OCI-LY1 (cell line): ENCODE data around the gene SLC29A3.

Experiments
- H2AFZ ChIP-seq: fragments of 200-600 bp; sonication (generic), shearing (Covaris generic); 2 replicates; pipeline ENCODE4 v1.6.0; 2014; ENCODE audit warnings: antibody characterized with exemption, mild to moderate bottlenecking, low read length
- H3F3A ChIP-seq: fragments of 200-600 bp; sonication (generic), shearing (Covaris generic); 2 replicates; pipeline ENCODE4 v1.6.0; 2014; ENCODE audit warnings: mild to moderate bottlenecking, antibody characterized with exemption, low read length, moderate library complexity; ENCODE audit not compliant: insufficient read depth
- H3K27ac ChIP-seq: fragments of 200-600 bp; sonication (generic); 2 replicates; pipeline ENCODE4 v1.5.1; 2014; ENCODE audit warnings: low read length, mixed run types, mild to moderate bottlenecking, low read depth; ENCODE audit not compliant: poor library complexity, severe bottlenecking
- H3K27me3 ChIP-seq: fragments of 200-600 bp; sonication (generic); 2 replicates; pipeline ENCODE4 v1.6.0; 2014; ENCODE audit warnings: antibody characterized with exemption, mild to moderate bottlenecking, low read length, moderate library complexity; ENCODE audit not compliant: insufficient read depth
- H3K36me3 ChIP-seq: fragments of 200-600 bp; sonication (generic); 2 replicates; pipeline ENCODE4 v1.6.1; 2014; ENCODE audit warnings: mild to moderate bottlenecking, antibody characterized with exemption, low read length, moderate library complexity, mixed read lengths; ENCODE audit not compliant: insufficient read depth
- H3K4me1 ChIP-seq: fragments of 200-600 bp; sonication (generic); 2 replicates; pipeline ENCODE4 v1.5.1; 2014; ENCODE audit warnings: mild to moderate bottlenecking, low read length, moderate library complexity; ENCODE audit not compliant: insufficient read depth, severe bottlenecking
- H3K4me2 ChIP-seq: fragments of 200-600 bp; sonication (generic), shearing (Covaris generic); 2 replicates; pipeline ENCODE4 v1.6.1; 2014; ENCODE audit warnings: low read length
- H3K4me3 ChIP-seq: fragments of 200-600 bp; sonication (generic); 2 replicates; pipeline ENCODE4 v1.5.1; 2014; ENCODE audit warnings: low read length, low read depth, mild to moderate bottlenecking, mixed read lengths; ENCODE audit not compliant: poor library complexity, severe bottlenecking
- H3K79me2 ChIP-seq: fragments of 200-600 bp; shearing (Covaris generic); 2 replicates; pipeline ENCODE4 v1.6.1; 2016; ENCODE audit warnings: mixed run types, low read length, mixed read lengths; ENCODE audit not compliant: insufficient read depth
- H3K9ac ChIP-seq: fragments of 200-600 bp; sonication (generic), shearing (Covaris generic); 2 replicates; pipeline ENCODE4 v1.6.1; 2014; ENCODE audit warnings: mild to moderate bottlenecking, low read length, mixed read lengths
- H3K9me2 ChIP-seq: fragments of 200-600 bp; sonication (generic), shearing (Covaris generic); 2 replicates; pipeline ENCODE4 v1.6.1; 2014; ENCODE audit warnings: low read depth, mild to moderate bottlenecking, low read length, mixed read lengths
- H3K9me3 ChIP-seq: fragments of 200-600 bp; shearing (Covaris generic); 2 replicates; pipeline ENCODE4 v1.6.1; 2014; ENCODE audit warnings: low read length, mixed read lengths
- H4K20me1 ChIP-seq: fragments of 200-600 bp; sonication (generic), shearing (Covaris generic); 2 replicates; pipeline ENCODE4 v1.6.0; 2016; ENCODE audit warnings: mild to moderate bottlenecking, low read length; ENCODE audit not compliant: insufficient read depth
- EZH2 ChIP-seq: fragments of 200-600 bp; sonication (generic), shearing (Covaris generic); IDR thresholded peaks from 2 replicates; pipeline ENCODE4 v1.8.0; 2017; ENCODE audit warnings: borderline replicate concordance, mixed run types, mild to moderate bottlenecking, antibody characterized with exemption, low read length, moderate library complexity, mixed read lengths
- TF ChIP-seq, protein P1 (sequence below): fragments of 200-600 bp; sonication (generic), shearing (Covaris generic); IDR thresholded peaks from 2 replicates; pipeline ENCODE4 v1.5.1; 2017; ENCODE audit warnings: mild to moderate bottlenecking, antibody characterized with exemption, low read length, moderate library complexity, mixed read lengths

SLC29A3 gene

DNA sequence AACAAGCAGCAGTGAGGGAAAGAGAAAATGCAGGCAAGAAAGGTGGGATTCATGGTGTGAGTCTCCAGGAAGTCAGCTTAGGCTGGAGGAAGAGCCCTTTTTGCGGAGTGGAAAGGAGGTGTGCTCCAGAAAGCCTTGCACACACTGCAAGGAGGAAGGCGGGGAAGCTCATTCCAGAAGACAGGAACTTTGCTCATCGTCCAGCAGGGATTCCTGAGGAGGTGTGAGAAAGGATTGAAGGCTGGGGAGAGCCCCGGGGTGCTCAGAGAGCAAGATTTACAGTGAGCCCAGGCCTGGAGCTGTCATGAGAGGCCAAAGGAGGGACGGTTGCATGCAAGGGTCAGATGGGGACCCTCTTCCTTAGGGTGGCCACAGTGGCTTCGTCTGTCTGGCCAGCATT is 17.6 kb downstream of the SLC29A3 start:
- no peaks in the 10 kb centered on the region; the same call in 1 of the 2 replicates for H3K27me3 ChIP-seq
- H3F3A ChIP-seq: no peaks in the 10 kb centered on the region
- no peak overlapping the region for H3K4me2 ChIP-seq
- no peak overlapping the region for H2AFZ ChIP-seq
- TF ChIP-seq EZH2: no peak
- TF ChIP-seq, protein P1, sequence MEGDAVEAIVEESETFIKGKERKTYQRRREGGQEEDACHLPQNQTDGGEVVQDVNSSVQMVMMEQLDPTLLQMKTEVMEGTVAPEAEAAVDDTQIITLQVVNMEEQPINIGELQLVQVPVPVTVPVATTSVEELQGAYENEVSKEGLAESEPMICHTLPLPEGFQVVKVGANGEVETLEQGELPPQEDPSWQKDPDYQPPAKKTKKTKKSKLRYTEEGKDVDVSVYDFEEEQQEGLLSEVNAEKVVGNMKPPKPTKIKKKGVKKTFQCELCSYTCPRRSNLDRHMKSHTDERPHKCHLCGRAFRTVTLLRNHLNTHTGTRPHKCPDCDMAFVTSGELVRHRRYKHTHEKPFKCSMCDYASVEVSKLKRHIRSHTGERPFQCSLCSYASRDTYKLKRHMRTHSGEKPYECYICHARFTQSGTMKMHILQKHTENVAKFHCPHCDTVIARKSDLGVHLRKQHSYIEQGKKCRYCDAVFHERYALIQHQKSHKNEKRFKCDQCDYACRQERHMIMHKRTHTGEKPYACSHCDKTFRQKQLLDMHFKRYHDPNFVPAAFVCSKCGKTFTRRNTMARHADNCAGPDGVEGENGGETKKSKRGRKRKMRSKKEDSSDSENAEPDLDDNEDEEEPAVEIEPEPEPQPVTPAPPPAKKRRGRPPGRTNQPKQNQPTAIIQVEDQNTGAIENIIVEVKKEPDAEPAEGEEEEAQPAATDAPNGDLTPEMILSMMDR: no peak
- H3K9ac ChIP-seq: no peak overlapping the region
- no peaks in the 10 kb centered on the region for H3K9me2 ChIP-seq
- no peaks in the 10 kb centered on the region for H3K4me1 ChIP-seq
- H3K36me3 ChIP-seq: peaks cover 5% of the 10 kb centered on the region; the same call in 1 of the 2 replicates
- no peaks in the 10 kb centered on the region for H3K9me3 ChIP-seq
- no peak overlapping the region for H3K4me3 ChIP-seq
- no peaks in the 10 kb centered on the region for H4K20me1 ChIP-seq
- no peak overlapping the region for H3K27ac ChIP-seq
- H3K79me2 ChIP-seq: no peaks in the 10 kb centered on the region

DNA sequence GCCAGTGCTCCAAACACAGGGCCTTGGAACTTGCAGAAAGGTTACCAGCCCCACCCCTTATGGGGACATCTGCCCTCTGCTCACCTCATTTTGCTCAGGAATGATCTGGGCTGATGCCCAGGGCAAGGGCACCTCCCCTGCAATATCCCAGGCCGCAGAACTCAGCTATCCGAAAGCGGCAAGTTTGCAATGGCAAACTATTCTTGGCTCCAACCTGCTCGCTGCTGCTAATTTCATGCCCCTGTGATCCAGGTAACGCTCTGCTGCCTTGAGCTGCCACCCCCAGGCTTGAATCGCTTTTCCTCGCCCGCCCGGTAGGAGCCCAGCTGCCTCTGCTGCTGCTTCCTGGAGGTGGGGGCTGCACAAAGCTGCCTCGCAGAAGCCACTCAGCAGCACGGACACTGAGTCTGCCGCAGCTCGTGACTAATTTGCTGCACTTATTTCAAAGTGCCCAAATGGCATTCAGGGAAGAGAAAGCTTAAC is 18.2 kb downstream of the SLC29A3 start:
- Histone ChIP-seq H3K4me3 (no peak overlapping the region), H3K9ac (no peak overlapping the region), H3K36me3 (peaks cover 5% of the 10 kb centered on the region; the same call in 1 of the 2 replicates), H4K20me1 (no peaks in the 10 kb centered on the region), H3K27me3 (no peaks in the 10 kb centered on the region; the same call in 1 of the 2 replicates), H3K4me2 (no peak overlapping the region), H3K9me2 (no peaks in the 10 kb centered on the region), H3K9me3 (no peaks in the 10 kb centered on the region), H3K79me2 (no peaks in the 10 kb centered on the region), H2AFZ (no peak overlapping the region), H3F3A (no peaks in the 10 kb centered on the region), H3K27ac (no peak overlapping the region), H3K4me1 (no peaks in the 10 kb centered on the region)
- TF ChIP-seq, protein P1: no peak
- TF ChIP-seq EZH2: no peak

DNA sequence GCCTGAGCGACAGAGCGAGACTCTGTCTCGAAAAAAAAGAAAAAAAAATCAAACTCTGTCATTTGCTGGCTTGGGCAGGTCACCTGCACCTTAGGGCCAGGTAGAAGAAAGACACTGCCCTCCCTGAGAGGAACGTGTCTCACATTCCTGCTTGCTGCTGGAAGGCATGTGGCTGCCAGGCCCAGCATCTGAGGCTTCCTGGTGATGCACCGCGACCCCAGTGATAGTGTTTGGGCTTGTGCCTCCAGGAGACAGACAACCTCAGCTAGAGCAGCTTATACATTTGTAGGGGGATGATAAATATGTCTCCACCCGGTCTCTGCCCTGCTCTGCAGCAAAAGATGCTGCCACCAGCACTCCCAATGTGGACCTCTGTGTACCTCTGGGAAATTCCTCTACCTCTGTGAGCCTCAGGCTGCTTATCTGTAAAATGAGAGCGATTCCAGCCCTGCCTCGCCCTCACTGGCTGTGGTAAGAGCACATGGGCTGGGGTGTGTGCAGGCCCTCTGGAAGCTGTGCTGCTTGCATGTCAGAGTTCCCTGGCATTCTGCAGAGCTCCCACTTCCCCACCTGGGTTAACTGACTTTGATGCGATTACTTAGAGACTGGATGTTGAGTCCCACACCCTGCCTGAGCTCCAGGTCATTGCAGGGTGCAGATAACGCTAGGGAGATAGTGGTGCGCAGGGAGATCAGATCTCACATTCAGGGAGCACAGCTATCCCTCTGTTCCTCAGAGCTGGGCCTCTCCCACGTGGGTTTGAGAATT is 19.9 kb downstream of the SLC29A3 start:
- Histone ChIP-seq H3K27me3 (no peaks in the 10 kb centered on the region; the same call in 1 of the 2 replicates), H3K9me2 (no peaks in the 10 kb centered on the region), H2AFZ (no peak overlapping the region), H4K20me1 (no peaks in the 10 kb centered on the region), H3K9ac (no peak overlapping the region), H3K36me3 (peaks cover 5% of the 10 kb centered on the region; the same call in 1 of the 2 replicates), H3K27ac (no peak overlapping the region), H3K79me2 (no peaks in the 10 kb centered on the region), H3K4me3 (no peak overlapping the region), H3F3A (no peaks in the 10 kb centered on the region), H3K4me2 (no peak overlapping the region), H3K9me3 (no peaks in the 10 kb centered on the region), H3K4me1 (no peaks in the 10 kb centered on the region)
- TF ChIP-seq EZH2: no peak
- TF ChIP-seq, protein P1: no peak
